ENCODE data around the gene B4GALNT1.

GRCh38 chr12:57612711-57613426 is 20.1 kb downstream of the B4GALNT1 start:
- no peak for TF ChIP-seq POLR2A (IDR thresholded peaks at IDR 0.05)
- no peak for TF ChIP-seq CTCF (IDR thresholded peaks at IDR 0.05)
